HEK293 (cell line): Measurements from ENCODE around the gene PIGS.

Source experiments
- GLI2 ChIP-seq: fragments of 450-650 bp; formaldehyde crosslinking; IDR thresholded peaks from 2 replicates; pipeline ENCODE4; 2017; ENCODE audit warnings: missing biosample characterization, missing genetic modification characterization, low read depth, borderline replicate concordance
- GLI4 ChIP-seq: fragments of 450-650 bp; formaldehyde crosslinking; IDR thresholded peaks from 2 replicates; pipeline ENCODE4 v1.5.1; 2016; ENCODE audit warnings: missing biosample characterization, missing genetic modification characterization
- GLIS1 ChIP-seq: fragments of 450-650 bp; formaldehyde crosslinking; IDR thresholded peaks from 2 replicates; pipeline ENCODE4 v1.5.1; 2016; ENCODE audit warnings: missing biosample characterization, missing genetic modification characterization
- ZBTB7A ChIP-seq: fragments of 450-650 bp; formaldehyde crosslinking; IDR thresholded peaks from 2 replicates; pipeline ENCODE4 v1.5.1; 2016; ENCODE audit warnings: low read depth, missing biosample characterization, missing genetic modification characterization
- ZFP37 ChIP-seq: fragments of 450-650 bp; formaldehyde crosslinking; IDR thresholded peaks from 2 replicates; pipeline ENCODE4 v1.5.1; 2016; ENCODE audit warnings: missing biosample characterization, missing genetic modification characterization
- ZFP69B ChIP-seq: fragments of 450-650 bp; formaldehyde crosslinking; IDR thresholded peaks from 2 replicates; pipeline ENCODE4 v1.5.1; 2016; ENCODE audit warnings: missing biosample characterization, missing genetic modification characterization
- ZNF23 ChIP-seq: fragments of 450-650 bp; formaldehyde crosslinking; IDR thresholded peaks from 2 replicates; pipeline ENCODE4 v1.5.1; 2016; ENCODE audit warnings: missing biosample characterization, missing genetic modification characterization, borderline replicate concordance
- ZNF239 ChIP-seq: fragments of 450-650 bp; formaldehyde crosslinking; IDR thresholded peaks from 2 replicates; pipeline ENCODE4 v1.5.1; 2016; ENCODE audit warnings: missing biosample characterization, missing genetic modification characterization
- ZNF248 ChIP-seq: fragments of 450-650 bp; formaldehyde crosslinking; IDR thresholded peaks from 2 replicates; pipeline ENCODE4 v1.5.1; 2017; ENCODE audit warnings: missing biosample characterization, missing genetic modification characterization
- ZNF416 ChIP-seq: fragments of 450-650 bp; formaldehyde crosslinking; IDR thresholded peaks from 2 replicates; pipeline ENCODE4 v1.5.1; 2016; ENCODE audit warnings: missing biosample characterization, missing genetic modification characterization
- ZNF510 ChIP-seq: fragments of 450-650 bp; formaldehyde crosslinking; IDR thresholded peaks from 2 replicates; pipeline ENCODE4 v1.5.1; 2018; ENCODE audit warnings: mild to moderate bottlenecking, missing genetic modification characterization, missing biosample characterization; ENCODE audit not compliant: insufficient replicate concordance
- ZNF623 ChIP-seq: fragments of 450-650 bp; formaldehyde crosslinking; IDR thresholded peaks from 2 replicates; pipeline ENCODE4 v1.5.1; 2016; ENCODE audit warnings: missing biosample characterization, missing genetic modification characterization
- ZNF660 ChIP-seq: fragments of 450-650 bp; IDR thresholded peaks from 2 replicates; pipeline ENCODE4 v1.5.1; 2018; ENCODE audit warnings: missing biosample characterization, mild to moderate bottlenecking, missing genetic modification characterization
- ZNF664 ChIP-seq: fragments of 450-650 bp; formaldehyde crosslinking; IDR thresholded peaks from 2 replicates; pipeline ENCODE4 v1.5.1; 2016; ENCODE audit warnings: missing biosample characterization, missing genetic modification characterization
- ZNF677 ChIP-seq: fragments of 450-650 bp; IDR thresholded peaks from 2 replicates; pipeline ENCODE4 v1.5.0; 2018; ENCODE audit warnings: missing biosample characterization, mild to moderate bottlenecking, missing genetic modification characterization, moderate library complexity
- ZNF791 ChIP-seq: fragments of 450-650 bp; formaldehyde crosslinking; IDR thresholded peaks from 2 replicates; pipeline ENCODE4 v1.5.1; 2016; ENCODE audit warnings: missing biosample characterization, missing genetic modification characterization
- ZSCAN30 ChIP-seq: fragments of 450-650 bp; IDR thresholded peaks from 2 replicates; pipeline ENCODE4 v1.5.1; 2018; ENCODE audit warnings: missing biosample characterization, mild to moderate bottlenecking, missing genetic modification characterization, moderate library complexity
- TF ChIP-seq, protein P1 (sequence below): fragments of 450-650 bp; formaldehyde crosslinking; IDR thresholded peaks from 2 replicates; pipeline ENCODE4 v1.5.1; 2017; ENCODE audit warnings: missing biosample characterization, mild to moderate bottlenecking, missing genetic modification characterization, moderate library complexity
- TF ChIP-seq, protein P2 (sequence below): fragments of 450-650 bp; formaldehyde crosslinking; IDR thresholded peaks from 2 replicates; pipeline ENCODE4 v1.5.1; 2016; ENCODE audit warnings: missing biosample characterization, missing genetic modification characterization, borderline replicate concordance
- TF ChIP-seq, protein P3 (sequence below): fragments of 450-650 bp; formaldehyde crosslinking; IDR thresholded peaks from 2 replicates; pipeline ENCODE4 v1.5.1; 2016; ENCODE audit warnings: missing biosample characterization, missing genetic modification characterization
- TF ChIP-seq, protein P4 (sequence below): fragments of 450-650 bp; formaldehyde crosslinking; IDR thresholded peaks from 2 replicates; pipeline ENCODE4 v1.5.0; 2017; ENCODE audit warnings: missing biosample characterization, missing genetic modification characterization, borderline replicate concordance
- TF ChIP-seq, protein P5 (sequence below): fragments of 450-650 bp; formaldehyde crosslinking; IDR thresholded peaks from 2 replicates; pipeline ENCODE4 v1.5.1; 2016; ENCODE audit warnings: missing biosample characterization, missing genetic modification characterization
- TF ChIP-seq, protein P6 (sequence below): fragments of 450-650 bp; formaldehyde crosslinking; IDR thresholded peaks from 2 replicates; pipeline ENCODE4 v1.5.1; 2016; ENCODE audit warnings: missing biosample characterization, missing genetic modification characterization, low read depth
- TF ChIP-seq, protein P7 (sequence below): fragments of 450-650 bp; formaldehyde crosslinking; IDR thresholded peaks from 2 replicates; pipeline ENCODE4 v1.5.1; 2016; ENCODE audit warnings: missing biosample characterization, missing genetic modification characterization, borderline replicate concordance

Gene PIGS

DNA sequence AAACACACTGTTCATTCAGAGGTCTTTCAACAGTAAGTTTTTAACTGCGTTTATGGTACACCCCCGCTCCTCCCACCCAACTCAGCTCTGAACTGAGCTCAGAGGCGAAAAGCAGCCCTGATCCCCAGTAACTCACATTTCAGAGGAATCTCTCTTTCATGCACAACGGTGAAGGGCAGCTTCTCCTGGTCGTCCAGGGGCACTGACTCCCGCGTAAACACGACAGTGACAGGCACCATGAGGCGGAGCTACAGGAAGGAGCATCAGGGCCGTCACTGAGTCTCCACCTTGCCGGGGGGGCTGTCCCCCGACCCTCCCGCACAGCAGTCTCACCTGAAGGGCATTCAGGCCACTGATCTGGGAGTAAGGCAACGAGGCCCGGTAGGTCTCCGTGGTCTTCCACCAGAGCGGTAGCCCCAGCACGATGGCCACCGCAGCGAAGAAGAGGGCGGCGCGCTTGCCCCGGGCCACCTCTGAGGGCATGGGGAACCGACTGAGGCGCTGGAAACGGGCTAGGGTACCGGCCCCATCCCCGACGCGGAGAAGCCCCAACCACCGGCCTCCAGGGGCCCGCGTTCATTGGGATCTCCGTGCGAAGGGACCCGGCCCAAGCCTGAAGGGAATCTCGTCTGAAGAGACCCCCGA lies 486 bp downstream of the PIGS start (continued):
- TF ChIP-seq ZNF791 = no peak
- TF ChIP-seq ZNF23 (tag by site-specific recombination) = no peak
- TF ChIP-seq, protein P1, sequence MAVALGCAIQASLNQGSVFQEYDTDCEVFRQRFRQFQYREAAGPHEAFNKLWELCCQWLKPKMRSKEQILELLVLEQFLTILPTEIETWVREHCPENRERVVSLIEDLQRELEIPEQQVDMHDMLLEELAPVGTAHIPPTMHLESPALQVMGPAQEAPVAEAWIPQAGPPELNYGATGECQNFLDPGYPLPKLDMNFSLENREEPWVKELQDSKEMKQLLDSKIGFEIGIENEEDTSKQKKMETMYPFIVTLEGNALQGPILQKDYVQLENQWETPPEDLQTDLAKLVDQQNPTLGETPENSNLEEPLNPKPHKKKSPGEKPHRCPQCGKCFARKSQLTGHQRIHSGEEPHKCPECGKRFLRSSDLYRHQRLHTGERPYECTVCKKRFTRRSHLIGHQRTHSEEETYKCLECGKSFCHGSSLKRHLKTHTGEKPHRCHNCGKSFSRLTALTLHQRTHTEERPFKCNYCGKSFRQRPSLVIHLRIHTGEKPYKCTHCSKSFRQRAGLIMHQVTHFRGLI (tag by site-specific recombination) = peak; percentile 28; the same call in 1 of the 2 replicates
- TF ChIP-seq, protein P2, sequence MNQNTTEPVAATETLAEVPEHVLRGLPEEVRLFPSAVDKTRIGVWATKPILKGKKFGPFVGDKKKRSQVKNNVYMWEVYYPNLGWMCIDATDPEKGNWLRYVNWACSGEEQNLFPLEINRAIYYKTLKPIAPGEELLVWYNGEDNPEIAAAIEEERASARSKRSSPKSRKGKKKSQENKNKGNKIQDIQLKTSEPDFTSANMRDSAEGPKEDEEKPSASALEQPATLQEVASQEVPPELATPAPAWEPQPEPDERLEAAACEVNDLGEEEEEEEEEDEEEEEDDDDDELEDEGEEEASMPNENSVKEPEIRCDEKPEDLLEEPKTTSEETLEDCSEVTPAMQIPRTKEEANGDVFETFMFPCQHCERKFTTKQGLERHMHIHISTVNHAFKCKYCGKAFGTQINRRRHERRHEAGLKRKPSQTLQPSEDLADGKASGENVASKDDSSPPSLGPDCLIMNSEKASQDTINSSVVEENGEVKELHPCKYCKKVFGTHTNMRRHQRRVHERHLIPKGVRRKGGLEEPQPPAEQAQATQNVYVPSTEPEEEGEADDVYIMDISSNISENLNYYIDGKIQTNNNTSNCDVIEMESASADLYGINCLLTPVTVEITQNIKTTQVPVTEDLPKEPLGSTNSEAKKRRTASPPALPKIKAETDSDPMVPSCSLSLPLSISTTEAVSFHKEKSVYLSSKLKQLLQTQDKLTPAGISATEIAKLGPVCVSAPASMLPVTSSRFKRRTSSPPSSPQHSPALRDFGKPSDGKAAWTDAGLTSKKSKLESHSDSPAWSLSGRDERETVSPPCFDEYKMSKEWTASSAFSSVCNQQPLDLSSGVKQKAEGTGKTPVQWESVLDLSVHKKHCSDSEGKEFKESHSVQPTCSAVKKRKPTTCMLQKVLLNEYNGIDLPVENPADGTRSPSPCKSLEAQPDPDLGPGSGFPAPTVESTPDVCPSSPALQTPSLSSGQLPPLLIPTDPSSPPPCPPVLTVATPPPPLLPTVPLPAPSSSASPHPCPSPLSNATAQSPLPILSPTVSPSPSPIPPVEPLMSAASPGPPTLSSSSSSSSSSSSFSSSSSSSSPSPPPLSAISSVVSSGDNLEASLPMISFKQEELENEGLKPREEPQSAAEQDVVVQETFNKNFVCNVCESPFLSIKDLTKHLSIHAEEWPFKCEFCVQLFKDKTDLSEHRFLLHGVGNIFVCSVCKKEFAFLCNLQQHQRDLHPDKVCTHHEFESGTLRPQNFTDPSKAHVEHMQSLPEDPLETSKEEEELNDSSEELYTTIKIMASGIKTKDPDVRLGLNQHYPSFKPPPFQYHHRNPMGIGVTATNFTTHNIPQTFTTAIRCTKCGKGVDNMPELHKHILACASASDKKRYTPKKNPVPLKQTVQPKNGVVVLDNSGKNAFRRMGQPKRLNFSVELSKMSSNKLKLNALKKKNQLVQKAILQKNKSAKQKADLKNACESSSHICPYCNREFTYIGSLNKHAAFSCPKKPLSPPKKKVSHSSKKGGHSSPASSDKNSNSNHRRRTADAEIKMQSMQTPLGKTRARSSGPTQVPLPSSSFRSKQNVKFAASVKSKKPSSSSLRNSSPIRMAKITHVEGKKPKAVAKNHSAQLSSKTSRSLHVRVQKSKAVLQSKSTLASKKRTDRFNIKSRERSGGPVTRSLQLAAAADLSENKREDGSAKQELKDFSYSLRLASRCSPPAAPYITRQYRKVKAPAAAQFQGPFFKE (tag by site-specific recombination) = no peak
- TF ChIP-seq, protein P3, sequence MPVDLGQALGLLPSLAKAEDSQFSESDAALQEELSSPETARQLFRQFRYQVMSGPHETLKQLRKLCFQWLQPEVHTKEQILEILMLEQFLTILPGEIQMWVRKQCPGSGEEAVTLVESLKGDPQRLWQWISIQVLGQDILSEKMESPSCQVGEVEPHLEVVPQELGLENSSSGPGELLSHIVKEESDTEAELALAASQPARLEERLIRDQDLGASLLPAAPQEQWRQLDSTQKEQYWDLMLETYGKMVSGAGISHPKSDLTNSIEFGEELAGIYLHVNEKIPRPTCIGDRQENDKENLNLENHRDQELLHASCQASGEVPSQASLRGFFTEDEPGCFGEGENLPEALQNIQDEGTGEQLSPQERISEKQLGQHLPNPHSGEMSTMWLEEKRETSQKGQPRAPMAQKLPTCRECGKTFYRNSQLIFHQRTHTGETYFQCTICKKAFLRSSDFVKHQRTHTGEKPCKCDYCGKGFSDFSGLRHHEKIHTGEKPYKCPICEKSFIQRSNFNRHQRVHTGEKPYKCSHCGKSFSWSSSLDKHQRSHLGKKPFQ = no peak
- TF ChIP-seq ZBTB7A (tag by site-specific recombination) = peak; percentile 9; the same call in 1 of the 2 replicates
- TF ChIP-seq GLI4 (tag by site-specific recombination) = no peak
- TF ChIP-seq, protein P4, sequence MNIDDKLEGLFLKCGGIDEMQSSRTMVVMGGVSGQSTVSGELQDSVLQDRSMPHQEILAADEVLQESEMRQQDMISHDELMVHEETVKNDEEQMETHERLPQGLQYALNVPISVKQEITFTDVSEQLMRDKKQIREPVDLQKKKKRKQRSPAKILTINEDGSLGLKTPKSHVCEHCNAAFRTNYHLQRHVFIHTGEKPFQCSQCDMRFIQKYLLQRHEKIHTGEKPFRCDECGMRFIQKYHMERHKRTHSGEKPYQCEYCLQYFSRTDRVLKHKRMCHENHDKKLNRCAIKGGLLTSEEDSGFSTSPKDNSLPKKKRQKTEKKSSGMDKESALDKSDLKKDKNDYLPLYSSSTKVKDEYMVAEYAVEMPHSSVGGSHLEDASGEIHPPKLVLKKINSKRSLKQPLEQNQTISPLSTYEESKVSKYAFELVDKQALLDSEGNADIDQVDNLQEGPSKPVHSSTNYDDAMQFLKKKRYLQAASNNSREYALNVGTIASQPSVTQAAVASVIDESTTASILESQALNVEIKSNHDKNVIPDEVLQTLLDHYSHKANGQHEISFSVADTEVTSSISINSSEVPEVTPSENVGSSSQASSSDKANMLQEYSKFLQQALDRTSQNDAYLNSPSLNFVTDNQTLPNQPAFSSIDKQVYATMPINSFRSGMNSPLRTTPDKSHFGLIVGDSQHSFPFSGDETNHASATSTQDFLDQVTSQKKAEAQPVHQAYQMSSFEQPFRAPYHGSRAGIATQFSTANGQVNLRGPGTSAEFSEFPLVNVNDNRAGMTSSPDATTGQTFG (tag by site-specific recombination) = no peak
- TF ChIP-seq, protein P5, sequence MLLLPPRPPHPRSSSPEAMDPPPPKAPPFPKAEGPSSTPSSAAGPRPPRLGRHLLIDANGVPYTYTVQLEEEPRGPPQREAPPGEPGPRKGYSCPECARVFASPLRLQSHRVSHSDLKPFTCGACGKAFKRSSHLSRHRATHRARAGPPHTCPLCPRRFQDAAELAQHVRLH (tag by site-specific recombination) = no peak
- TF ChIP-seq ZNF664 (tag by site-specific recombination) = no peak
- TF ChIP-seq ZNF660 (tag by site-specific recombination) = no peak
- TF ChIP-seq GLIS1 (tag by site-specific recombination) = peak; percentile 41
- TF ChIP-seq ZNF239 (tag by site-specific recombination) = no peak
- TF ChIP-seq, protein P6, sequence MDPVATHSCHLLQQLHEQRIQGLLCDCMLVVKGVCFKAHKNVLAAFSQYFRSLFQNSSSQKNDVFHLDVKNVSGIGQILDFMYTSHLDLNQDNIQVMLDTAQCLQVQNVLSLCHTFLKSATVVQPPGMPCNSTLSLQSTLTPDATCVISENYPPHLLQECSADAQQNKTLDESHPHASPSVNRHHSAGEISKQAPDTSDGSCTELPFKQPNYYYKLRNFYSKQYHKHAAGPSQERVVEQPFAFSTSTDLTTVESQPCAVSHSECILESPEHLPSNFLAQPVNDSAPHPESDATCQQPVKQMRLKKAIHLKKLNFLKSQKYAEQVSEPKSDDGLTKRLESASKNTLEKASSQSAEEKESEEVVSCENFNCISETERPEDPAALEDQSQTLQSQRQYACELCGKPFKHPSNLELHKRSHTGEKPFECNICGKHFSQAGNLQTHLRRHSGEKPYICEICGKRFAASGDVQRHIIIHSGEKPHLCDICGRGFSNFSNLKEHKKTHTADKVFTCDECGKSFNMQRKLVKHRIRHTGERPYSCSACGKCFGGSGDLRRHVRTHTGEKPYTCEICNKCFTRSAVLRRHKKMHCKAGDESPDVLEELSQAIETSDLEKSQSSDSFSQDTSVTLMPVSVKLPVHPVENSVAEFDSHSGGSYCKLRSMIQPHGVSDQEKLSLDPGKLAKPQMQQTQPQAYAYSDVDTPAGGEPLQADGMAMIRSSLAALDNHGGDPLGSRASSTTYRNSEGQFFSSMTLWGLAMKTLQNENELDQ (tag by site-specific recombination) = no peak
- TF ChIP-seq ZNF623 (tag by site-specific recombination) = no peak
- TF ChIP-seq ZSCAN30 = no peak
- TF ChIP-seq ZFP69B (tag by site-specific recombination) = no peak
- TF ChIP-seq ZNF248 (tag by site-specific recombination) = no peak
- TF ChIP-seq GLI2 (tag by site-specific recombination) = no peak
- no peak for TF ChIP-seq ZNF416 (tag by site-specific recombination)
- TF ChIP-seq, protein P7, sequence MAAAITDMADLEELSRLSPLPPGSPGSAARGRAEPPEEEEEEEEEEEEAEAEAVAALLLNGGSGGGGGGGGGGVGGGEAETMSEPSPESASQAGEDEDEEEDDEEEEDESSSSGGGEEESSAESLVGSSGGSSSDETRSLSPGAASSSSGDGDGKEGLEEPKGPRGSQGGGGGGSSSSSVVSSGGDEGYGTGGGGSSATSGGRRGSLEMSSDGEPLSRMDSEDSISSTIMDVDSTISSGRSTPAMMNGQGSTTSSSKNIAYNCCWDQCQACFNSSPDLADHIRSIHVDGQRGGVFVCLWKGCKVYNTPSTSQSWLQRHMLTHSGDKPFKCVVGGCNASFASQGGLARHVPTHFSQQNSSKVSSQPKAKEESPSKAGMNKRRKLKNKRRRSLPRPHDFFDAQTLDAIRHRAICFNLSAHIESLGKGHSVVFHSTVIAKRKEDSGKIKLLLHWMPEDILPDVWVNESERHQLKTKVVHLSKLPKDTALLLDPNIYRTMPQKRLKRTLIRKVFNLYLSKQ = no peak
- TF ChIP-seq ZFP37 (tag by site-specific recombination) = no peak
- TF ChIP-seq ZNF510 (tag by site-specific recombination) = no peak
- TF ChIP-seq ZNF677 (tag by site-specific recombination) = no peak
